ENCODE results near the gene WASF2. TPM values are rescaled to one million over a fixed set of nuclear protein-coding genes. Genes with fewer than 3 reads are reported as not detected.

WASF2 gene
- total and polyA plus RNA-seq, 2 of the 13 experiments (the other 11 are each of a cell fraction or from before 2014, with no cell fraction given): 10.4 to 27.7 TPM

DNA sequence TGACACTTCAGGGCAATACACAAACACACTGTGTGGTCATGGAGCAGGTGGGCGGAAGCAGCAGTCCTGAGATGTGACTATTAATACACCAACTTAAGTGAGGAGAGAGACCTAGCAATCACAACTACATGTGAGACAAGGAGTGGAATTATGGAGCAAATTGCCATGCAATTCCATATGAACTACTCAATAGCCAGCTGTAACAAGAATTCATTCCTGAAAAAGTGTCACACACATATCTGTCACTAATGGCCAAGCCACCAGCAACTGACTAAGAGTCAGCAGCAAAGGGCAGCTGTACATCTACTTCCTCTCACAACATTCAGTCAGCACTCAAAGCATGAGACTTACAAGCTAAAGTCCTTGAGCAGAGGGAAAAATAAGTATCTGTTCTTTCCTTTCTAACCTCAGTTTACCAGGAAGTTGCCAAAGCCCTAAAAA, 51.3 kb downstream of the WASF2 start:
- H3K4me3 ChIP-seq (replicated peaks in 1 of 3; ENCODE audit: insufficient read depth in 1 of 3, low read depth in 2 of 3, low read length in 3 of 3): no peak overlapping the region
- ChIA-PET CTCF (ENCODE audit: low intra/inter-chr PET ratio, low total read pairs) (no interaction called here), POLR2A (interaction anchor here (1.6 kb wide), 1 partner anchor 10 kb away, joined by 3 read pairs; no protein-coding TSS in a partner anchor)
- H2AFZ ChIP-seq (ENCODE audit: low read length): no peak overlapping the region
- H3K9me3 ChIP-seq (ENCODE audit: low read length): no peaks in the 10 kb centered on the region
- H3K79me2 ChIP-seq (ENCODE audit: insufficient read depth, low read length): peaks cover 51% of the 10 kb centered on the region
- ATAC-seq (no peak), FAIRE-seq (no peak), DNase-seq (ENCODE audit: low spot score) (no peak)
- H3K27ac ChIP-seq (ENCODE audit: extremely low read length, insufficient read depth, low read length): no peak overlapping the region
- WGBS (ENCODE audit: low lambda C conversion rate): 96% methylated on average over 1 of the region's 1 CpG
- H3K9ac ChIP-seq (ENCODE audit: insufficient read depth, low read depth, low read length): no peak overlapping the region
- in situ Hi-C loops (cut with HindIII; ENCODE audit: extremely low pct_ligation_motif_present, low pct_unique_long_range_greater_than_20kb) (no loop called here), intact Hi-C loops (cut with micrococcal nuclease; ENCODE audit: unreplicated experiment) (no loop called here)
- BruUV-seq (replicated peaks): no TSS peak
- no peak overlapping the region for H3K4me2 ChIP-seq (ENCODE audit: low read depth, low read length)
- H3K36me3 ChIP-seq (replicated peaks in 1 of 2; ENCODE audit: control insufficient read depth in 1 of 2, insufficient read depth in 2 of 2, low read length in 2 of 2): no peaks in the 10 kb centered on the region; a peak in 2 of 5 replicates
- H3K4me1 ChIP-seq (ENCODE audit: insufficient read depth, low read length): peaks cover 27% of the 10 kb centered on the region
- H4K20me1 ChIP-seq (ENCODE audit: insufficient read depth, low read length): peaks cover 2% of the 10 kb centered on the region; the same call in 1 of the 2 replicates
- H3K27me3 ChIP-seq (ENCODE audit: control insufficient read depth in 1 of 2, insufficient read depth in 2 of 2, low read length in 2 of 2): no peaks in the 10 kb centered on the region
- TF ChIP-seq SIN3A (IDR thresholded peaks at IDR 0.05; ENCODE audit: borderline replicate concordance, low read depth, low read length) (no peak), SMC3 (IDR thresholded peaks at IDR 0.05; ENCODE audit: low read length) (no peak), PPARG (CRISPR knock-in tag; conservative IDR thresholded peaks at IDR 0.05) (no peak), FOXJ3 (CRISPR knock-in tag; IDR thresholded peaks at IDR 0.05; ENCODE audit: borderline replicate concordance) (no peak), NFKBIZ (CRISPR knock-in tag; IDR thresholded peaks at IDR 0.05) (no peak), ZNF121 (CRISPR knock-in tag; IDR thresholded peaks at IDR 0.05) (no peak), ATF2 (CRISPR knock-in tag; IDR thresholded peaks at IDR 0.05) (no peak), SP140L (CRISPR knock-in tag; IDR thresholded peaks at IDR 0.05; ENCODE audit: borderline replicate concordance) (no peak), ZNF550 (CRISPR knock-in tag; IDR thresholded peaks at IDR 0.05; ENCODE audit: borderline replicate concordance) (no peak), ZNF367 (CRISPR knock-in tag; IDR thresholded peaks at IDR 0.05; ENCODE audit: borderline replicate concordance) (no peak), SRSF4 (IDR thresholded peaks at IDR 0.05; ENCODE audit: low read depth, low read length, poor library complexity, severe bottlenecking) (no peak)
- TF ChIP-seq, protein P1, sequence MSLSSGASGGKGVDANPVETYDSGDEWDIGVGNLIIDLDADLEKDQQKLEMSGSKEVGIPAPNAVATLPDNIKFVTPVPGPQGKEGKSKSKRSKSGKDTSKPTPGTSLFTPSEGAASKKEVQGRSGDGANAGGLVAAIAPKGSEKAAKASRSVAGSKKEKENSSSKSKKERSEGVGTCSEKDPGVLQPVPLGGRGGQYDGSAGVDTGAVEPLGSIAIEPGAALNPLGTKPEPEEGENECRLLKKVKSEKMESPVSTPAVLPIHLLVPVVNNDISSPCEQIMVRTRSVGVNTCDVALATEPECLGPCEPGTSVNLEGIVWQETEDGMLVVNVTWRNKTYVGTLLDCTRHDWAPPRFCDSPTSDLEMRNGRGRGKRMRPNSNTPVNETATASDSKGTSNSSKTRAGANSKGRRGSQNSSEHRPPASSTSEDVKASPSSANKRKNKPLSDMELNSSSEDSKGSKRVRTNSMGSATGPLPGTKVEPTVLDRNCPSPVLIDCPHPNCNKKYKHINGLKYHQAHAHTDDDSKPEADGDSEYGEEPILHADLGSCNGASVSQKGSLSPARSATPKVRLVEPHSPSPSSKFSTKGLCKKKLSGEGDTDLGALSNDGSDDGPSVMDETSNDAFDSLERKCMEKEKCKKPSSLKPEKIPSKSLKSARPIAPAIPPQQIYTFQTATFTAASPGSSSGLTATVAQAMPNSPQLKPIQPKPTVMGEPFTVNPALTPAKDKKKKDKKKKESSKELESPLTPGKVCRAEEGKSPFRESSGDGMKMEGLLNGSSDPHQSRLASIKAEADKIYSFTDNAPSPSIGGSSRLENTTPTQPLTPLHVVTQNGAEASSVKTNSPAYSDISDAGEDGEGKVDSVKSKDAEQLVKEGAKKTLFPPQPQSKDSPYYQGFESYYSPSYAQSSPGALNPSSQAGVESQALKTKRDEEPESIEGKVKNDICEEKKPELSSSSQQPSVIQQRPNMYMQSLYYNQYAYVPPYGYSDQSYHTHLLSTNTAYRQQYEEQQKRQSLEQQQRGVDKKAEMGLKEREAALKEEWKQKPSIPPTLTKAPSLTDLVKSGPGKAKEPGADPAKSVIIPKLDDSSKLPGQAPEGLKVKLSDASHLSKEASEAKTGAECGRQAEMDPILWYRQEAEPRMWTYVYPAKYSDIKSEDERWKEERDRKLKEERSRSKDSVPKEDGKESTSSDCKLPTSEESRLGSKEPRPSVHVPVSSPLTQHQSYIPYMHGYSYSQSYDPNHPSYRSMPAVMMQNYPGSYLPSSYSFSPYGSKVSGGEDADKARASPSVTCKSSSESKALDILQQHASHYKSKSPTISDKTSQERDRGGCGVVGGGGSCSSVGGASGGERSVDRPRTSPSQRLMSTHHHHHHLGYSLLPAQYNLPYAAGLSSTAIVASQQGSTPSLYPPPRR (CRISPR knock-in tag; IDR thresholded peaks at IDR 0.05; ENCODE audit: borderline replicate concordance): no peak
- TF ChIP-seq, protein P2, sequence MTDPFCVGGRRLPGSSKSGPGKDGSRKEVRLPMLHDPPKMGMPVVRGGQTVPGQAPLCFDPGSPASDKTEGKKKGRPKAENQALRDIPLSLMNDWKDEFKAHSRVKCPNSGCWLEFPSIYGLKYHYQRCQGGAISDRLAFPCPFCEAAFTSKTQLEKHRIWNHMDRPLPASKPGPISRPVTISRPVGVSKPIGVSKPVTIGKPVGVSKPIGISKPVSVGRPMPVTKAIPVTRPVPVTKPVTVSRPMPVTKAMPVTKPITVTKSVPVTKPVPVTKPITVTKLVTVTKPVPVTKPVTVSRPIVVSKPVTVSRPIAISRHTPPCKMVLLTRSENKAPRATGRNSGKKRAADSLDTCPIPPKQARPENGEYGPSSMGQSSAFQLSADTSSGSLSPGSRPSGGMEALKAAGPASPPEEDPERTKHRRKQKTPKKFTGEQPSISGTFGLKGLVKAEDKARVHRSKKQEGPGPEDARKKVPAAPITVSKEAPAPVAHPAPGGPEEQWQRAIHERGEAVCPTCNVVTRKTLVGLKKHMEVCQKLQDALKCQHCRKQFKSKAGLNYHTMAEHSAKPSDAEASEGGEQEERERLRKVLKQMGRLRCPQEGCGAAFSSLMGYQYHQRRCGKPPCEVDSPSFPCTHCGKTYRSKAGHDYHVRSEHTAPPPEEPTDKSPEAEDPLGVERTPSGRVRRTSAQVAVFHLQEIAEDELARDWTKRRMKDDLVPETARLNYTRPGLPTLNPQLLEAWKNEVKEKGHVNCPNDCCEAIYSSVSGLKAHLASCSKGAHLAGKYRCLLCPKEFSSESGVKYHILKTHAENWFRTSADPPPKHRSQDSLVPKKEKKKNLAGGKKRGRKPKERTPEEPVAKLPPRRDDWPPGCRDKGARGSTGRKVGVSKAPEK (CRISPR knock-in tag; IDR thresholded peaks at IDR 0.05; ENCODE audit: borderline replicate concordance): no peak
- TF ChIP-seq, protein P3, sequence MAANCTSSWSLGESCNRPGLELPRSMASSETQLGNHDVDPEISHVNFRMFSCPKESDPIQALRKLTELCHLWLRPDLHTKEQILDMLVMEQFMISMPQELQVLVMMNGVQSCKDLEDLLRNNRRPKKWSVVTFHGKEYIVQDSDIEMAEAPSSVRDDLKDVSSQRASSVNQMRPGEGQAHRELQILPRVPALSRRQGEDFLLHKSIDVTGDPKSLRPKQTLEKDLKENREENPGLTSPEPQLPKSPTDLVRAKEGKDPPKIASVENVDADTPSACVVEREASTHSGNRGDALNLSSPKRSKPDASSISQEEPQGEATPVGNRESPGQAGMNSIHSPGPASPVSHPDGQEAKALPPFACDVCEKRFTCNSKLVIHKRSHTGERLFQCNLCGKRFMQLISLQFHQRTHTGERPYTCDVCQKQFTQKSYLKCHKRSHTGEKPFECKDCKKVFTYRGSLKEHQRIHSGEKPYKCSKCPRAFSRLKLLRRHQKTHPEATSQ (CRISPR knock-in tag; IDR thresholded peaks at IDR 0.05; ENCODE audit: borderline replicate concordance): no peak
